Measurements from ENCODE around the gene TBL3.
A peak's percentile ranks its signal among the peaks of the same experiment; 100 is the strongest.

TBL3 gene

DNA sequence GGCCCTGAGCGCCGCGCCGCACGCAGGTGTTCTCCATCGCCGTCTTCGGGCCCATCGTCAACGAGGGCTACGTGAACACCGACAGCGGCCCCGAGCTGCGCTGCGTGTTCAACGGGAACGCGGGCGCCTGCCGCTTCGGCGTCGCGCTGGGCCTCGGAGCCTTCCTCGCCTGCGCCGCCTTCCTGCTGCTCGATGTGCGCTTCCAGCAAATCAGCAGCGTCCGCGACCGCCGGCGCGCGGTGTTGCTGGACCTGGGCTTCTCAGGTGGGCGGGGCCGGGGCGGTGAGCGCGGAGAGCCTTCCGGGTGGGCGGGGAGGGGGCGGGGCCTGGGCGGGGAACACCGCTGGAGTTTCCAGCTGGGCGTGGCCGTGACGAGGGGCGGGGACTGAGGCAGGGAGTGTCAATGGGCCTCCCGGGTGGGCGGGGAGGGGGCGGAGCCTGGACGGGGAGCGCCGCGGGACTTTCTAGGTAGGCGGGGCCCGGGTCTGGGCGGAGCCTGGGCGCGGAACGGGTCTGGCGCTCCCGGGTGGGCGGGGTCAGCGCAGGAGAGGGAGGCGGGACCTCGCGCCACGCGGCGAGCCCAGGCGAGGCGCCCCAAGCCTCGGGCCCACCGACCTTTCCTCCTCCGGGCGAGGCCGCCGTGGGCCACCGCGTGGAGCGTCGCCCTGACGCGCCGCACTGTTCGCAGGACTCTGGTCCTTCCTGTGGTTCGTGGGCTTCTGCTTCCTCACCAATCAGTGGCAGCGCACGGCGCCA lies 20.3 kb downstream of the TBL3 start:
- H3K36me3 Mint-ChIP-seq (ENCODE audit: low read depth), result peaks cover 18% of the 10 kb centered on the region
- H3K4me1 Mint-ChIP-seq (ENCODE audit: low read depth), result peaks cover 33% of the 10 kb centered on the region
- peak overlapping the region; percentile 22 for H3K27ac Mint-ChIP-seq
- peak overlapping the region; percentile 33 for H3K4me3 Mint-ChIP-seq
- peak; percentile 98 for DNase-seq
- peaks cover 29% of the 10 kb centered on the region for H3K27me3 Mint-ChIP-seq
- H3K9me3 Mint-ChIP-seq, result peaks cover 2% of the 10 kb centered on the region

DNA sequence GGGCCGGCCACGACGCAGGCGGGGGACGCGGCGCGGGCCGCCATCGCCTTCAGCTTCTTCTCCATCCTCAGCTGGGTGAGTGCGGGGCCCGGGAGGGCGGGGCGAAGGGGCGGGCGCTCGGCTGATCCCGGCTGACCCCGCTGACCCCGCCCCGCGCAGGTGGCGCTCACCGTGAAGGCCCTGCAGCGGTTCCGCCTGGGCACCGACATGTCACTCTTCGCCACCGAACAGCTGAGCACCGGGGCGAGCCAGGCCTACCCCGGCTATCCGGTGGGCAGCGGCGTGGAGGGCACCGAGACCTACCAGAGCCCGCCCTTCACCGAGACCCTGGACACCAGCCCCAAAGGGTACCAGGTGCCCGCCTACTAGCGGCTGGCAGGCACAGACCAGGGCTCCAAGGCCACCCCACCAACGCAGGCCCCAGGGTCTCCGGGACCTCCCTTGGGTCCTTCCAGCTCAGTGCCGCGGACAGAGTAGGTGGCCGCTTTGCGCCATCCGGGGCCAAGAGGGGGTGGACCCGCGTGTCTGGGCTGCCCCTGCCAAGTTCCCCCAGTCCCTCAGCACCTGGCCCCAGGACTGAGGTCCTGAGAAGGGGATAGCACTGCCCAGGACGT lies 21.0 kb downstream of the TBL3 start:
- no peak for DNase-seq
- Mint-ChIP-seq H3K27ac (no peak overlapping the region), H3K9me3 (peaks cover 2% of the 10 kb centered on the region), H3K4me3 (no peak overlapping the region), H3K36me3 (ENCODE audit: low read depth) (peaks cover 25% of the 10 kb centered on the region), H3K27me3 (peaks cover 28% of the 10 kb centered on the region), H3K4me1 (ENCODE audit: low read depth) (peaks cover 36% of the 10 kb centered on the region)

DNA sequence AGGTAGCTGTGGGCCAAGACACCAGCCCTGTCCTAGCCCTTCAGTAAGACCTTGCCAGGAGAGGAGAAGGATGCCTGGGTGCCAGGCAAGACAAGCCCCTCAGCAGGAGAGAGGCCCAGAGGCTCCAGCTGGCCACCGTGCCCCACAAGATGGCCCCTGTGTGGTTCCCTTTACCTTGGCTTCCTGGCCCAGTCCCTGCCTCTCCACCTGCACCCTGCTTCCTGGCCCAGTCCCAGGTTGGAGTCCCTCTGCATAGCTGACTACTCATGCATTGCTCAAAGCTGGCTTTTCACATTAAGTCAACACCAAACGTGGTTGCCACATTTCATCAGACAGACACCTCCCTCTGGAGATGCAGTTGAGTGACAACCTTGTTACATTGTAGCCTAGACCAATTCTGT lies 21.9 kb downstream of the TBL3 start:
- H3K27me3 Mint-ChIP-seq, result peaks cover 21% of the 10 kb centered on the region
- H3K4me1 Mint-ChIP-seq (ENCODE audit: low read depth), result peaks cover 37% of the 10 kb centered on the region
- H3K27ac Mint-ChIP-seq, result peak overlapping the region; percentile 51
- H3K4me3 Mint-ChIP-seq, result no peak overlapping the region
- H3K36me3 Mint-ChIP-seq (ENCODE audit: low read depth), result peaks cover 34% of the 10 kb centered on the region
- H3K9me3 Mint-ChIP-seq, result peaks cover 2% of the 10 kb centered on the region
- DNase-seq, result no peak

DNA sequence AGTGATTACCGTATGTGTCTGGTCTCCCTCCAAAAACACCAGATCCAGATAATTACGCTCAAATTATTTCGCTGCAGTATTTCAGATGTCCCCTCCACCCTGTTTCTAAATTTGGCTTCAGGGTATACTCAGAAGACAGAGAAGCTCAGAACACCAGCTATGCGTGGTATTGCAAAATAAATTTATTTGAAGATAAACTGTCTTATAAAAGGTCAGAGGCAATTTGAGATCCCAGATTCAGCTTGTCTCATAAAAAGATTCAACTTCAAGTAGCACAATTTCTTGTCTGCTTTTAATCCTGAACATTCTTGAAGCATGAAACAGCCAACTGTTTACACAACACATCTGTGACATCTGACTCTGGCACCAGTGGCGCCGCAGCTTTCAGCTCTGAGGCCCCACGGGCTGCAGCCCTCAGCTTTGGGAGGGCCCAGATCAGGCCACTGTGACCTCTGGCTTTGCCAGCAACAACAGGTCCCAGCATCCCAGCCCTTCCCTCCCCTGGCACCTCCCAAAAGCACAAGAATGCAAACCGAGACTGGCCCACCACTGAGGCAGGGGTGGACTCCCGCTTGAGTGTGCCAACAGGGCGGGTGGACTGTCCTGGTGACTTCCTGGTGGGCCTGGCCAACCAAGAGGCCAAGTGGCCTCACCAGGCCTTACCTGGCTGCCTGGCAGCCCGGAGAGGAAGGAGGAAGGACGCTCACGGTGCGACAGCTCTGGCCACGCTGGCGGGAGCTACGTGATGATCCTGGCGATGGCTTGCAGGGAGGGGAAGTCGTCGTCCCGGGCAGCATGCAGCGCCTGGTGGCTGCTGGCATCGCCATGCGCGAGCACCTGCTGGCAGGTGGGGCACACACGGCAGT lies 25.9 kb downstream of the TBL3 start:
- DNase-seq, result no peak
- Mint-ChIP-seq H3K27me3 (no peaks in the 10 kb centered on the region), H3K9me3 (peaks cover 2% of the 10 kb centered on the region), H3K36me3 (ENCODE audit: low read depth) (peaks cover 70% of the 10 kb centered on the region), H3K4me1 (ENCODE audit: low read depth) (peaks cover 21% of the 10 kb centered on the region), H3K27ac (peak overlapping the region; percentile 63), H3K4me3 (no peak overlapping the region)

DNA sequence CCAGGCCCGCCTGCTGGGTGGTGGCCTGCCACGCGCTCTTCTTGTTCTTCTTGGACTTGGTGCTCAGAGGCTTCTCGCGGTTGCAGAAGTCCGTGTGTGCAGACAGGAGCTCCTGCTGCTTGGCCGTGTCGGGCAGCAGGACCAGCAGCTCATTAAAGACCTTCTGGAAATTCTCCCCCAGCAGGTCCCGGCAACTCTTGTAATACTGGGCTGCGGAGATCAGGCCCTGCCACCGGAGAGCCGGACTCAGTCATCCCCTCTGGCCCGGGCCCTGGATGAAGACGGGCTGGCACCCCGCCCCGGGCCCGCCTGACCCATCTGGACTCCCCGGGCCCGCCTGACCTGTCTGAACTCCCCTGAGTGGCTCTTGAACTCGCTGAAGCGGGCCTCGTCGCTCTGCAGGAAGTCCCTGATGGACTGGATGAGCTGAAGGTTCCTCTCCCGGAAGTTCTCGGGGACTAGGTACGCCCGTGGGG lies 26.5 kb downstream of the TBL3 start:
- peaks cover under 1% of the 10 kb centered on the region for H3K9me3 Mint-ChIP-seq

DNA sequence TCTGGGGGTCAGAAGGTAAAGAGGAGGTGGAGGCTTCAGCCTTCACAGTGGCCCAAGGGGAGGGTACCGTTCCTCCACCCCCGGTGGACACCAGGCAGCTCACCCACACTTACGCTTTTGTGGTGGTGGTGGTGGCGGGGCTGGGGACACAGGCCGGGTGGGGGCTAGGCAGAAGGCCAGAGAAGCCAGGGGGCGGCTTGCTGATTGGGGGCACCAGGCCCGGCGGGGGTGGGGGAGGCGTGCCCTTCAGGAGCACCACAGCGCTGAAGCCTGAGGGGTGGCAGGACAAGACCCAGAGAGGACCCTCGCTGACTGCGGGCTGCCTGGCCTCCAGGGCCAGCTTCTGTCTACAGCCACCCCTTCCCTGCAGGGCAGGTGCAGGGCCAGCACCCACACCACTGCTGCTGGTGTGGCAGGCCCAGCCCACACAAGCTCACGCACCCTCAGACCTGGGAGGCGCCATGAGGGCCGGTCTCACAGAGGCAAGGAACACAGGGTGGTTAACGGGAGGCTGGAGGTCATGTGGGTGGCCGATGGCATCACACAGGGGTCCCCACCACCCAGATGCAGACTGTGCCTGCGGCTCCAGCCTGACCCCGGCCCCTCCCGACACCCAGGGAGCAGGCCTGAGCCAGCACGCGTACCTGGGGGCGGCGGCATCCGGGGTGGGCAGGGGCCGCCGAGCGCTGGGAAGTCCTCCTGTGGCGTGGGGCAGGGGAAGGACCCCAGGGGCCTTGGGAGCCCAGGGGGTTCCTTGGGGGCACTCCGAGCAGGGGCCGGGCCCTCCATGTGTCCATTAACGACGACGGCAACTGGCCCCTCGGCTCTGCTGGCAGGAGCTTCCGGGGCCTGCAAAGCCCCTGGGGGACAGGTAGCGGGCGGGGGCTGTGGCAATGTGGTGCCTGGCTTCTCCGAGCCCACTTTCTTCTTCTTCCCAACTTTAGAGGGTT lies 27.3 kb downstream of the TBL3 start:
- Mint-ChIP-seq H3K36me3 (ENCODE audit: low read depth) (peaks cover 76% of the 10 kb centered on the region), H3K27me3 (no peaks in the 10 kb centered on the region), H3K4me3 (no peak overlapping the region), H3K9me3 (no peaks in the 10 kb centered on the region), H3K4me1 (ENCODE audit: low read depth) (peaks cover 15% of the 10 kb centered on the region), H3K27ac (no peak overlapping the region)
- no peak for DNase-seq

More for the DNA sequence above, 26.5 kb downstream of the TBL3 start:
- Mint-ChIP-seq H3K27me3 (no peaks in the 10 kb centered on the region), H3K27ac (peak overlapping the region; percentile 63), H3K4me3 (no peak overlapping the region), H3K4me1 (ENCODE audit: low read depth) (peaks cover 19% of the 10 kb centered on the region), H3K36me3 (ENCODE audit: low read depth) (peaks cover 74% of the 10 kb centered on the region)
- DNase-seq, result no peak

DNA sequence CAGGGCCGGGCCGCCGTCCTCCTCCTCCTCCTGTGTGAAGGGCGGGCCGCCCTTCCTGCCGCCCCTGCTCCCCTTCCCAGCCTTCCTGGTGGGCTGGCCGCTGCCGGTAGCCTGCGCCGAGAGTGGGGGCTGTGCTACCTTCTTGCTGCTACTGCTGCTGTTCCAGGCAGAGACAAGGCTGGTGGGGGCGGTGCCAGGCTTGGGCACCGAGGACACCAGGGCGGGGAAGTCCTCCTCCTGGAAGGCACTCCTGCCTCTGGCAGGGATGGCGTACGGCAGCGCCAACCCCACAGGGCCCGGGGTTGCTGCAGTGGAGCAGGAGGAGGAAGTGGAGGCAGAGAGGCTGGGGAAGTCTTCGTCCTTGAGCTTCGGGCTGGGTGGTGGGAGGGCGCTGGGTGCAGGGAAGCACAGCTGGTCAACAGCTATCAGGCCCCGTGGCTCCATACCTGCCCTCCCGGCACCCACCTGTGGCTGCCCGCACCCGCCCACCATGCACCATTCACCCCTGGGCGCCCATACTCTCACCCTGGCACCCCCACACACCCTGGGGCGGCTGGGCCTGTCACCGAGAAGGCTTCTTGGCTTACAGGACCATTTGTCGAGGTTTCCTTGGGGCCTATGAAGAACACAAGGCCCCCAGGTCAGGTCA lies 28.1 kb downstream of the TBL3 start:
- no peak overlapping the region for H3K27ac Mint-ChIP-seq
- H3K9me3 Mint-ChIP-seq, result no peaks in the 10 kb centered on the region
- H3K4me3 Mint-ChIP-seq, result no peak overlapping the region
- peaks cover 83% of the 10 kb centered on the region for H3K36me3 Mint-ChIP-seq (ENCODE audit: low read depth)
- peaks cover 22% of the 10 kb centered on the region for H3K4me1 Mint-ChIP-seq (ENCODE audit: low read depth)
- no peak for DNase-seq
- no peaks in the 10 kb centered on the region for H3K27me3 Mint-ChIP-seq

DNA sequence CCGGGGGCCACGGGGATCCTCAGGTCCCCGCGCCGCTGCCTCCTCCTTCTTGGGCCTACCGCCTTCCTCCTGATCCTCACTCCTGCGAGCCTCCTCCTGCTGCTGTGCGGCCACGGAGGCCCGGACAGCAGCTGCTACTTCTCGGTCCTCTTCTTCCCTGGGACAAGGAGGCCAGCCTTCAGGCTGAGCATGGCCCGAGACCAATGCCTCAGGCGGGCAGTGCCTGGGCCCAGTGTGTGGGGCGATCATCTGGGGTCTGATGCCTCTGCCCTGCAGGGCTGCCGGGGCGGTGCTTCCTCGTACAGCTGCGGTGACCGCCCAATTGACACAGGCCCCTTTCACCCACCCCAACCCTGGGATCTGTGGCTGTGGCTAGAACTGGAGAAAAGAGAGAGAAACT lies 29.2 kb downstream of the TBL3 start:
- DNase-seq, result no peak
- no peak overlapping the region for H3K27ac Mint-ChIP-seq

DNA sequence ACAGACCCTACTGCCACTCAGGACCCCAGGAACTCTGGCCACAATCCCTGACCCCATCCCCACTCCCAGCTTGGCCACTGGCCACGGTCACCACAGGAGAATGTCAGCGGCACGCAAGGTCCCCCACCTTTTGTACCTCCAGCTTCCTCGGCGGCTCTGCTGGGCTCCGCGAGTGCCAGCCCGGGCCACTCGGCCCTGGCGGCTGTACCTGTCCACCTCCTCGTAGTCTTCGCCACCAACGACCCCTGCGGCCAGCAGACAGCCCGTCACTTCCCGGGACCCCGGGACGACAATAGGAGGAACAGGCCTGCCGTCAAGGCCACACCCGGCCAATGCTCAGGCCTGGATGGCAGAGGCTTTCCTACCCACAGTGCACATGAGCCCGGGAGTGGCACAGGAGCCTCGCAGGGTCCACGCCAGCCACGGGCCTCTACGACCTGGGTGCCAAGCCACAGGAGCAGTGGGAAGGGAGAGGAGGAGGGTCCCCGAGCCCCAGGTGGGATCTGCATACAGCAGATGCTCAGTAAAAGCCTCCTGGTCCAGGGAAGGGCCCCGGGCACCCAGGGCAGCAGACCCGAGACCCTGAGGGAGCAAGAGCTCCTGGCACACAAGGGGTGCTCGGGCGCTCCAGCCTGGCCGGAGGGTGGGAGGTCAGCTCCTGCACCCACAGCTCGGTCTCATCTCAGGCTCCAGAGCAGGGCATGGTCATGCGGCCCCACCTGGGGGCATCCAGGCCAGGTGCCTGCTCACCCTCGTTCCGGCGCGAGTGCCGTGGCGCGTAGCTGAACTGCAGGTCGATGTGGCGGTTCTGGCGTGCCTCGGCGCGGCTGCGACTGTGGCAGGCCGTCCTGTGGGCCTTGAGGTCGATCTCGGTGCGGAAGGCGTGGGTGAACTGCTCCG lies 29.9 kb downstream of the TBL3 start:
- H3K27me3 Mint-ChIP-seq, result no peaks in the 10 kb centered on the region
- peak overlapping the region; percentile 47 for H3K27ac Mint-ChIP-seq
- no peaks in the 10 kb centered on the region for H3K9me3 Mint-ChIP-seq
- no peak for DNase-seq
- H3K36me3 Mint-ChIP-seq (ENCODE audit: low read depth), result peaks cover 86% of the 10 kb centered on the region
- H3K4me1 Mint-ChIP-seq (ENCODE audit: low read depth), result peaks cover 31% of the 10 kb centered on the region
- no peak overlapping the region for H3K4me3 Mint-ChIP-seq

More for the DNA sequence above, 29.2 kb downstream of the TBL3 start:
- no peak overlapping the region for H3K4me3 Mint-ChIP-seq
- no peaks in the 10 kb centered on the region for H3K27me3 Mint-ChIP-seq
- H3K9me3 Mint-ChIP-seq, result no peaks in the 10 kb centered on the region
- peaks cover 86% of the 10 kb centered on the region for H3K36me3 Mint-ChIP-seq (ENCODE audit: low read depth)
- H3K4me1 Mint-ChIP-seq (ENCODE audit: low read depth), result peaks cover 31% of the 10 kb centered on the region

DNA sequence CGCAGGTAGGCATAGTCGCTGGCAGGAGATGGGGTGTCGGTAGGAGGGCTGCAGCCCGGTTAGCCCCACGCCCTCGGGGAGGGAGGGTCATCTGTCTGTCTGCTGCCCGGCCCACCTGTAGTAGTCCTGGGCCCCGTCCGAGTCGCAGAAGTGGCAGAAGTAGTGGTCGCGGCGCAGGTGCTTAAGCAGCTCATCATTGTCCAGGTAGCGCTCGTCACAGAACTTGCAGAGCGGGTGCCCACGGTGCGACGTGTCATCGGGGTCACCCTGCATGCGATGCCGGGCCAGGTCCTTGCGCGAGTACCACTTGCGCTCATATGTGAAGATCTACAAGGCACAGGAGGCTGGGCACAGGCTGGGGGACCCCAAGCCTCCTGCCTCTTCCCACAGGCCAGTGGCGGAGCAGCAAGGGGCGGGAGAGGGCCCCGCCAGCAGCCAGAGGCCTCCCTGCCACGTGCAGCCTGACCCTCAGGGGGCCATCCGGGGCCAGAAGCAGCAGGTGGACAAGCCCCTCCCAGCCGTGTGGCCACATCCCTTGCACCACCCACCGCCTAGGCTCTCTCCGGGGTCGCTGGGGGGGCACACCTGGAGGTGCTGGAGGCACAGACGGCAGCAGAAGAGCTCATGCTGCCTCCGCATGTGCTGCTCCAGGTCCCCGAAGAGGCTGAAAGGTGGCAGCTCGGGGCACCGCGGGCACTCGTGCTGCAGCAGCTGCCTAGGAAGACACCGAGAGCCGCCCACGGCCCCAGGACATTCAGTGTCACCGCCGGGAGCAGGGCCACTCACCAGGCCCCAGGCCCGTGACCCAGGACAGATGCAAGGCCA lies 30.8 kb downstream of the TBL3 start:
- Mint-ChIP-seq H3K4me3 (no peak overlapping the region), H3K4me1 (ENCODE audit: low read depth) (peaks cover 36% of the 10 kb centered on the region), H3K27ac (peak overlapping the region; percentile 50), H3K36me3 (ENCODE audit: low read depth) (peaks cover 86% of the 10 kb centered on the region), H3K27me3 (no peaks in the 10 kb centered on the region), H3K9me3 (no peaks in the 10 kb centered on the region)
- no peak for DNase-seq

DNA sequence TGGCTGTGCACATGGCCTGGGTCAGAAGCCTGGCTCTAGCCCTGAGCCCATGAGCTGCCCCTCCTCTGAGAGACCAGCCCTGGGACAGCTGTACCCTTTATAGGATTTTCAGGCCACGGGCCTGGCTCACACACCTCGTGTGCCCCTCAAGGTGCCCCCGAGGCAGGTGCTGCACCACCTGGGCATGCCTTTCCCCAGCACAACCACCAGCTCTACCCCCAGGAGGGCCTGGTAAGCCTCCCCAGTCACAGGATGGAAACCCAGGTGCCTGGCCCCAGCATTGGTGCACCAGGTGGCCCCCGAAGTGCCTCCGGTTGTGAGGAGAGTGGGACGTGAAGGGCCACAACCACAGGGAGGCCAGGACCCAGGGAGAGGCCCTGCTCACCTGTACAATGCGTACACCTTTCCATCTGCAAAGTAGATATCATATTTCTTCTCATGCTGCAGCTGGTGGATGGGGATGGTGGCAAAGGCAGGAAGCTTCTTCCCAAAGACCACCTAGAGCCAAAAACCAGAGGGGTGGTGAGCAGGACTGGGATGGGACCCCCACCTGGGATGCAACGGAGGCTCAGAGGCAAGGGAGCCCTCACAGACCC lies 31.5 kb downstream of the TBL3 start:
- Mint-ChIP-seq H3K27ac (no peak overlapping the region), H3K4me3 (no peak overlapping the region), H3K9me3 (no peaks in the 10 kb centered on the region), H3K27me3 (no peaks in the 10 kb centered on the region), H3K36me3 (ENCODE audit: low read depth) (peaks cover 86% of the 10 kb centered on the region), H3K4me1 (ENCODE audit: low read depth) (peaks cover 42% of the 10 kb centered on the region)
- DNase-seq, result no peak
